22Rv1 (cell line): ENCODE measurements around the gene MAP4K2.

Experiments used
- H3K27ac ChIP-seq: fragments of 450-650 bp; 2 replicates; pipeline ENCODE4 v1.5.1; 2017
- ZFX ChIP-seq: fragments of 450-650 bp; IDR thresholded peaks from 2 replicates; pipeline ENCODE4 v1.6.1; 2017; ENCODE audit warnings: antibody characterized with exemption, borderline replicate concordance
- TF ChIP-seq, protein P1 (sequence below): fragments of 450-650 bp; IDR thresholded peaks from 2 replicates; pipeline ENCODE4 v1.5.1; 2017; ENCODE audit warnings: mild to moderate bottlenecking

Gene MAP4K2

DNA sequence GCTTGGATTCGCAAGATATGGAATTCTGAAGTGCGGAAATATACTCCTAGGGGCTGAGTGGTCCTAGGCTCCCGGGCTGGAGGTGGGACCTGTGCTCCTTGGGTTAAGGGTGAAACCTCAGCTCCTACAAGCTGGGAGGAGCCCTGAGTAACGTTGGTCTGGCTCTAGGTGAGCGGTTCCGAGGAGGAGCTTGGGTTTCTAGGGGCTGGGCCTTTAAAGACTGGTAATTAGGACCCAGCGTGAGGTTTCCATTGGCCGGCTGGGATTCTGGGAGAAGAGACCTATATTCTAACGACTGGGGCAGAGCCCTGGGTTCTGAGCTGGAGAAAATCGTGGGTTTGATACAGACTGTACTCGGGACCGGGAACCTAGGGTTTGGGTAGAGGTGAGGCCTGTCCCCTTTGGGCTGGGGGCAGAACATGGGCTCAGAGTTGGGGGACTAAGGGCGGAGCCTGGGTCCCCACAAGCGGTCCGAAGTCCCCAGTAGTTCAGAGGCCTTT is 882 bp upstream of the MAP4K2 start:
- TF ChIP-seq, protein P1, sequence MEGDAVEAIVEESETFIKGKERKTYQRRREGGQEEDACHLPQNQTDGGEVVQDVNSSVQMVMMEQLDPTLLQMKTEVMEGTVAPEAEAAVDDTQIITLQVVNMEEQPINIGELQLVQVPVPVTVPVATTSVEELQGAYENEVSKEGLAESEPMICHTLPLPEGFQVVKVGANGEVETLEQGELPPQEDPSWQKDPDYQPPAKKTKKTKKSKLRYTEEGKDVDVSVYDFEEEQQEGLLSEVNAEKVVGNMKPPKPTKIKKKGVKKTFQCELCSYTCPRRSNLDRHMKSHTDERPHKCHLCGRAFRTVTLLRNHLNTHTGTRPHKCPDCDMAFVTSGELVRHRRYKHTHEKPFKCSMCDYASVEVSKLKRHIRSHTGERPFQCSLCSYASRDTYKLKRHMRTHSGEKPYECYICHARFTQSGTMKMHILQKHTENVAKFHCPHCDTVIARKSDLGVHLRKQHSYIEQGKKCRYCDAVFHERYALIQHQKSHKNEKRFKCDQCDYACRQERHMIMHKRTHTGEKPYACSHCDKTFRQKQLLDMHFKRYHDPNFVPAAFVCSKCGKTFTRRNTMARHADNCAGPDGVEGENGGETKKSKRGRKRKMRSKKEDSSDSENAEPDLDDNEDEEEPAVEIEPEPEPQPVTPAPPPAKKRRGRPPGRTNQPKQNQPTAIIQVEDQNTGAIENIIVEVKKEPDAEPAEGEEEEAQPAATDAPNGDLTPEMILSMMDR = no peak
- H3K27ac ChIP-seq = peak overlapping the region; percentile 88

GRCh38 chr11:64802370-64803157 is 450 bp downstream of the MAP4K2 start:
- TF ChIP-seq, protein P1 = no peak
- no peak for TF ChIP-seq ZFX
- peak overlapping the region; percentile 88 for H3K27ac ChIP-seq

- peak overlapping the region; percentile 88 for H3K27ac ChIP-seq
- no peak for TF ChIP-seq ZFX
- TF ChIP-seq, protein P1 = no peak
These were observed 1.2 kb downstream of the MAP4K2 start for GRCh38 chr11:64801561-64802369.

DNA sequence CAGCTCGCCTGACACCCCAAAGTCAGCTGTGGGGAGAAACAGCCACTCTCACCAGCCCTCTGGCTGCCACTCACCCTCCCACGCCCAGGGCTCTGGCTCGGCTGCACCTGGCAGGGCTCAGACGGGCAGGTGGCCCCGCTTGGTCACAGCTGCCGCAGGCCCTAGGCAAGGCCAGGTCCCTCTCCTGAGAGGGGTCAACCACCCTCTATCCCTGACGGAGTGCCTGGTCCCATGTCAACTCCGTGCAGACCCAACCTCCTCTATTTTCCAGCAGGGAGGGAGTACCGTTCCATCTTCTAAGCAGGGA is 1.9 kb downstream of the MAP4K2 start:
- 0 out of 2 replicates have a peak overlapping the region, but pooled peaks have one; percentile 88 for H3K27ac ChIP-seq
- TF ChIP-seq ZFX = no peak
- TF ChIP-seq, protein P1 = no peak

- no peak overlapping the region for H3K27ac ChIP-seq
- TF ChIP-seq ZFX = no peak
- TF ChIP-seq, protein P1 = no peak
These were observed 2.5 kb downstream of the MAP4K2 start for GRCh38 chr11:64800303-64801157.

GRCh38 chr11:64799623-64800302 is 3.3 kb downstream of the MAP4K2 start:
- no peak overlapping the region for H3K27ac ChIP-seq
- no peak for TF ChIP-seq ZFX
- TF ChIP-seq, protein P1 = no peak
